T follicular helper cell (primary cell): ENCODE measurements around the gene NIP7.
A peak's percentile ranks its signal among the peaks of the same experiment; 100 is the strongest.
"Not testable (repeated sequence)": the region's sequence is repeated elsewhere in the genome, so short reads cannot be mapped to it uniquely, and the experiment has no call there.

Source experiments
- DNase-seq: peaks from one replicate; pipeline ENCODE4 v3.0.0-alpha.2; 2020; ENCODE audit warnings: low read depth
- total RNA-seq, 2 experiments: gene quantifications; one replicate each; lab custom pipeline; 2026; lab: John Stamatoyannopoulos, UW

The NIP7 gene
- 51.5 to 226 reads per million in 2 experiments for total RNA-seq

DNA sequence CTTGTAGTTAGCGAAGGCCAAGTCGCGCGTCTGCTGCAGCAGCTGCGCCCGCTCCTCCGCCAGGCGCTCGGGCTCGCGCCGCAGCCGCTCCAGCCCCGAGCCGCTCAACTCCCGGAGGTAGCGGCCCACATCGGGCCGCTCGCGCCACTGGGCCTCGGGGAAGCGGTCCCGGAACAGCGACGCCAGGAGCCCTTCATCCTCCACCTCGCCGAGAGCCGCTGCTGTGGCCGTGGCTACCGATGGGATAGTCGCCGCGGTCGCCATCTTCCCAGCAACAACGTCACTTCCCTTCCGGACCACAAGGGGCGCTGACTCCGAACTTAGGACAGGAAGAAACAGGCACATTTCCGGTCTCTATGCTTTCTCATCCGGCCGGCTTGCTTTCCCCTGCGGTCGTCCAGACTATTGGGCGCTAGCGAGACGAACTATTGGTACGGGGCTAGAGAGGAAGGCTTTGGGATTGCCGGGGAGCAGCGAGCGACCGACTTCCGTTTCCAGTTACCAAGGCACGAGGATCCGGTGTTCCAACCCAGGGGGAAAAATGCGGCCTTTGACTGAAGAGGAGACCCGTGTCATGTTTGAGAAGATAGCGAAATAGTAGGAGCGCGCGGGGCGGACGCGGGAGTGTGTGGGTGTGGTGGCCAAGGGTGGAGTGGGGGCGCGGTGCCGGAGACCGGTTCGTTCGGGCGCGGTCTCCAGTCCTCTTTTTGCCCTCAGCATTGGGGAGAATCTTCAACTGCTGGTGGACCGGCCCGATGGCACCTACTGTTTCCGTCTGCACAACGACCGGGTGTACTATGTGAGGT lies at the start of gene NIP7, which contains the start of gene COG8:
TSS of gene NIP7 (plus strand) at position 484 of the 806 bp plus-strand sequence. CDS start at position 542, 58 bp downstream.
TSS of gene COG8 (minus strand) at position 276 of the 806 bp plus-strand sequence. CDS start at position 264, 12 bp downstream.
- peak; percentile 82 for DNase-seq

DNA sequence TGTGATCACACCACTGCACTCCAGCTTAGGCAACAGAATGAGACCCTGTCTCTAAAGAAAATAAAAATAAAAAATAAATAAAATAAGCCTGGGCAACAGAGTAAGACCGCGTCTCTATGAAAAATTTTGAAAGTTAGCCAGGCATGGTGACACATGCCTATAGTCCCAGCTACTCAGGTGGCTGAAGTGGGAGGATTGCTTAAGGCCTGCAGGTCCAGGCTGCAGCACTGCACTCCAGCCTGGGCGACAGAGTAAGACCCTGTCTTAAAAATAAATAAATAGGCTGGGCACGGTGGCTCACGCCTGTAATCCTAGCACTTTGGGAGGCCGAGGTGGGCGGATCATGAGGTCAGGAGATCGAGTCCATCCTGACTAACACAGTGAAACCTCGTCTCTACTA lies 47.9 kb upstream of the NIP7 start:
- DNase-seq: not testable (repeated sequence)

- no peak for DNase-seq
These were observed 46.2 kb upstream of the NIP7 start for GRCh38 chr16:69293401-69293800.

DNA sequence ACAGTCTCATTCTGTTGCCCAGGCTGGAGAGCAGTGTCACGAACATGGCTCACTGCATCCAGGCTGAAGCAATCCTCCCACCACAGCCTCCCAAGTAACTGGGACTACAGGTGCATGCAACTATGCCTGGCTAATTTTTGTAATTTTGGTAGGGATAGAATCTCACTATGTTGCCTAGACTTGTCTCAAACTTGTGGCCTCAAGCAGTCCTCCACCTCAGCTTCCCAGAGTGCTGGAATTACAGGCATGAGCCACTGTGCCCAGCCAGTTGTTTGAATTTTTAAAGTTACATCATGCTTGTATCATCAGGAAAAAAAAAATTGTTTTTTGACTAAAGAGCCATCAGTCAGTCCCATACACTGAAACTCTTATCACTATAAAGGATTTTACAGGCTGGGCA lies 45.5 kb upstream of the NIP7 start:
- DNase-seq: no peak

DNA sequence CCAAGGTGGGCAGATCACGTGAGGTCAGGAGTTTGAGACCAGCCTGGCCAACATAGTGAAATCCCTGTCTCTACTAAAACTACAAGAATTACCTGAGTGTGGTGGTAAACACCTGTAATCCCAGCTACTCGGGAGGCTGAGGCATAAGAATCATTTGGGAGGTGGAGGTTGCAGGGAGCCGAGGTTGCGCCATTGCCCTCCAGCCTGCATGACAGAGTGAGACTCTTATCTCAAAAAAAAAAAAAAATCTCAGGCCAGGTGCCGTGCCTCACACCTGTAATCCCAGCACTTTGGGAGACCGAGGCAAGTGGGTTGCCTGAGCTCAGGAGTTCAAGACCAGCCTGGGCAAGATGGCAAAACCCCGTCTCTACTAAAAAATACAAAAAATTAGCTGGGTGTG lies 42.8 kb upstream of the NIP7 start:
- DNase-seq: not testable (repeated sequence)

DNA sequence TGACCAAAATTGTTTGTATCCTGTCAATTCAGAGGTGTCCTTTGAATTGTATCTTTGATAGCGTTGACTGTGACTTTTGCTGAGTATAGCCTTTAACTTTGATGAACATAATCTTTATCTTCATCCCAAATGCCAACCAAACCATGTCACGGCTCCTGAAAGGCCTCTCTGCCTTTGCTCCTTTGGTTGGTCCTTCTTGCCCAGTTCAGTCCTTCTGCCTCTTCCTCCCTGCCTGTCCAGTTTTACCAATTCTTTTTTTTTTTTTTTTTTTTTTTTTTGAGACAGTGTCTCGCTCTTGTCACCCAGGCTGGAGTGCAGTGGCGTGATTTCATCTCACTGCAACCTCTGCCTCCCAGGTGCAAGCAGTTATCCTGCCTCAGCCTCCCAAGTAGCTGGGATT lies 41.3 kb upstream of the NIP7 start:
- DNase-seq: no peak

DNA sequence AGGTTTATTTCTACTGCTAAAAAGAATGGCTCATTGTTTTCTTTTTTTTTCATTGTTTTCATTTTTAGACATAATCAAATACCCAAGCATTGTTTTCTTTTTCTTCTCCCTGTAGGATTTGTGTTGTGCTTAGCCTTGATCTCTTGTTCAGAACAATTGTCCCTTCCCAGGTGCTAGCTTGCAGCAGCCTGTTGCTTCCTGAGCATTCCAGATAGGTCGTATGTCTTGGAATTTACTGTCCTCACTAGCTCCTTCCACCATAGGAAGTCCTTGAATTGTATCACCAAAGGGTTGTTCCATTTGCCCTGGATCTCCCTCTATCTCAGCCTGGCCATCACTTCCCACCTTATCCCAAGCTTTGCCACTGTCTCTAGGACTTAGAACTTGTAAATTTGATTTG lies 38.4 kb upstream of the NIP7 start:
- DNase-seq: no peak

GRCh38 chr16:69301861-69302260 lies 37.7 kb upstream of the NIP7 start:
- no peak for DNase-seq

GRCh38 chr16:69302301-69302700 lies 37.3 kb upstream of the NIP7 start:
- no peak for DNase-seq

DNA sequence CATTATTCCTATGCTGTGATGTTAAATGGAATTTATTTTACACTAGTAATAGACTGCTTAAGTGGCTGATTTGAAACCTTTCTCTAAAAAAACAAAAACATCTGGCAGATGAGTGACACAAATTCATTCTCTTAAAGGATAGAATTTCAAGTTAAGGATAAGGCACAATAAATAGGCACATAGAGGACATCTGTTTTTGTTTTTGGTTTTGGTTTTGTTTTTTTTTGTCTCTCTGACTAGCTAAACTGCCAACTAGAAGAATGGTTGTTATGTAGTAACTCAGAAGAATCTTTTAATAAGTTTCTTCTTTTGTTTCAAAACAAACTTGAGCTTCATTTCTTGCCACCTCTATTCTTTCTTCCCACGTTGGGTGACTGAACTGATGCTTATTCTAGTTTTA lies 33.5 kb upstream of the NIP7 start:
- DNase-seq: no peak

DNA sequence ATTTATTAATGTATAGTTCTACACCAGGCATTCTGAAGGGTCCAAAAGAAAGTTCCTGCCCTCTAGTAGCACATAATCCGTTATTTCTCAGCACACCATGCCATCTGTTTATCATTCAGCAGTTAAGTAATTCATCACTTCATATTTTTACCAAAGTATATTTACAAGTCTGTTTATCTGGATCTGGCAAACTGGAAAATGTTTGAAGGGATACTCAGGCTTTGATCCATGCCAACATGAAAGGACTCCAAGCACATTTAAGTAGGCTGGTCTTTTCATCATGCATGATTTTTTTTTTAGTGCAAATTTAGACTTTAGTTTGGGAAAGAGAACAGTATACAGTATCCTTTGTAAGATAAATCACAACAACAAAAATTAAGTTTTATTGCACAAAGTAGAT lies 32.5 kb upstream of the NIP7 start:
- DNase-seq: no peak

- no peak for DNase-seq
These were observed 31.7 kb upstream of the NIP7 start for GRCh38 chr16:69307856-69308255.

DNA sequence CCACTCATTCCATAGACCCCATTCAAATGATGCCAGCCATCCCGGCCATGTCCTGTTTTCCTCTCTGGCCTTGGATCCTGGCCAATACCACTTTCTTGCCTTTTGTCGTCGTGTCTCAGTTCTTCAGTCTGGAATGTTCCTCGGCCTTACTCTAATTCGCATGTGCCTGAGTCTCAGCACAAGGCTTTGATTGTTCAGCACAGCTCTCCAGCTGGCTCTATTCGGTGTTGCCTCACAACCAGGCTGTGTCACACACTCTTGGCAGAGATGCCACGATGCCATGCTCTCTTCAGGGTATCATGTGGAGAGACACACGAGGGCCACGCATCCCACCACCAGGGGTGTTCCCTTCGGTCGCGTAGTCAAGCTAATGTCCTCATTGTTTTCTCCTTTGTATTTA lies 30.3 kb upstream of the NIP7 start:
- no peak for DNase-seq

- DNase-seq: peak; percentile 94
These were observed 28.7 kb upstream of the NIP7 start, which contains the start of gene VPS4A for GRCh38 chr16:69310653-69311532. Gene VPS4A, plus strand, starts transcription at chr16:69311350. Its CDS starts 162 bp downstream, at chr16:69311512.

GRCh38 chr16:69311533-69312387 lies 27.8 kb upstream of the NIP7 start:
- peak; percentile 9 for DNase-seq

DNA sequence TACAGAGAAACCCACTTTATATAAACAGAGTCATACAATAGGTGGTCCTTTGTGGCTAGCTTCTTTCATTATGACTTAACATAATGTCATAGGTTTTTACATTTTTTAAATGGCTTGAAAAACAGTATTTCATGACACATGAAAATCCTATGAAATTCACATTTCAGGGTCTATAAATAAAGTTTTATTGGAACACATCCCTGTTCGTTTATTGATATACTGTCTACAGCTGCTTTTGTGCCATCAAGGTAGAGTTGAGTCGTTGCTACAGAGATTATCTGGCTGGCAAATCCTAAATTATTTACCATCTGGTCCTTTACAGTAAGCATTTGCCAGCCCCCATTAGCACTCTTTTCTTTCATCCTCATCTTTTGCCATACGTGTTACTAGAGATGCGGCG lies 26.1 kb upstream of the NIP7 start:
- DNase-seq: no peak

DNA sequence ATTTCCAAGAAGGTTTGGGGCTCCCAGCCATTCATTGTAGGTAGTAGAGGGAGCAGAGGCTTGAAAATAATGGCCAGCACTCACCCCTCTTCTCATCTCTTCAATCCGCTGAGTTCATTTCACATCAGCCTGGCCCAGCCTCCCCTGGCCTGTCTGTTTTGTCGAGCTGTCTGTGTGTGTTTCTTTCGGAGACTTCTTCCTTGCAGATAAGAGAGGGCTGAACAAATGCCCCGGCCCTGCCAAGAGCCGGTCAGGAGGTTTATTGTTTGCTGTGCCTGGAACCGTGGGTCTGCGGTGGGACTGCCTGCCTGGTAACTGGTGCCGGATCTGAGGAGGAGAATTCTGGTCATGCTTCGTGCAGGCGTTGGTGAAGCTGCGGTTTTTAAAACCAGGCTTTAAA lies 25.0 kb upstream of the NIP7 start:
- DNase-seq: no peak

DNA sequence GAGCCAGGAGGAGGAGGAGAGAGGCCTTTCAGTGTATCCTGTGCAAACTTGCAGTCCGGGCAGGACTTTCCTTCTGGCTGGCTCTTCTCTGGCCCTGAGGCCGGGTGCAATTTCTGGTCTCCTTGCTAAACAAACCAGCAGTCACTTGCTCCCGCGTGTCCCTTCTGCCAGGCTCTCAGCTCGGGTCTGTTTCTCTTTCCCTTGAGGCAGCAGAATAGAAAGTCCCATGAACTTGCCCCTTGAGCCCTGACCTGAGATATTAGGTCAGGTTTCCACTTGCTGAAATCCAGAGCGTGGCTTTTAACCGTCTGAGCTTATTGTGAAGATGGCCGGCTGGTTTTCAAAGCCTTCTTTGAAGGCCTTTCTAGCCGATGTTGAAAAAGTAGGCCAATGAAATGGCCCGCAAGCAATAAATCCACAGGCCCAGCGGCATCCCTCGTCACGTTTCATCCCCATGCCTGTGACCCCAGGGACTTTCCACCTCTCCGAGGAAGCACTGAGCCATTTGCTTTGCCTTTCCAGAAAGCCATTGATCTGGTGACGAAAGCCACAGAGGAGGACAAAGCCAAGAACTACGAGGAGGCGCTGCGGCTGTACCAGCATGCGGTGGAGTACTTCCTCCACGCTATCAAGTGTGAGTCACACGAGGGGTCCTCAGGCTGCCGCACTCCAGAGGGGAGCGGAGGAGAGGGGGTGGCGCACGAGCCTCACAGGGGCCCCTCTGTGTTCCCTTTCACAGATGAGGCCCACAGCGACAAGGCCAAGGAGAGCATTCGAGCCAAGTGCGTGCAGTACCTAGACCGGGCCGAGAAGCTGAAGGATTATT lies 23.9 kb upstream of the NIP7 start:
- DNase-seq: no peak

- DNase-seq: no peak
These were observed 23.0 kb upstream of the NIP7 start for GRCh38 chr16:69316595-69317034.

DNA sequence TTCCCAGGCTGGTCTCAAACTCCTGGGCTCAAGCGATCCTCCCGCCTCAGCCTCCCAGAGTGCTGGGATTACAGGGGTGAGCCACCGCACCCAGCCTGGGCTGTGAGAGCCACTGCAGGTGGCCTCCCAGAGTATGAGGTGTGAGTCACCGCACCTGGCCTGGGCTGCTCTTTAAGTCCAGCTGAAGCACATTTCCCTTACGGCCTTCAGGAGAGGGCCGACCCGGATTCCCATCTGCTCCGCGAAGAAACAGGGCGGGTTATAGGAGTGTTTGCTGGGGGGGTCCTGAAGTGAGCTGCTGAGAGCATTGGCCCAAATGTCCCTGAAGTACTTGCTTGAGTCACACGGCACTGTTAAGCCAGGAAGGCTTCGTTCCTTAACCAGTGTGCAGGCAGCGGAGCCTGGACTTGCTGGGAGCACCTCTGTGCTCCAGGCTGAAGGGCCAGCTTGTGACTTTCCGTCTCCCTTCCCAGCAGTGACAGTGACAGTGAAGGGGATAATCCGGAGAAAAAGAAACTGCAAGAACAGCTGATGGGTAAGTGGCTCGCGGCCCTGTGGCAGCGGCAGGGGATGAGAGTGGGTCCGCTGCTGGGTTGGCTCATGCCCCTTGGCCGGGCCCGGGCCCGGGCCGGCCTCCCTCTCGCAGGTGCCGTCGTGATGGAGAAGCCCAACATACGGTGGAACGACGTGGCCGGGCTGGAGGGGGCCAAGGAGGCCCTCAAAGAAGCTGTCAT lies 21.2 kb upstream of the NIP7 start:
- DNase-seq: no peak
